Caco-2 (cell line): ENCODE results near the gene ZNF469. TPM values are rescaled to one million over a fixed set of nuclear protein-coding genes. Genes with fewer than 3 reads are reported as not detected.

Source experiments
- Bru-seq: library from RNA; stranded (reverse); fragments of 400-500 nt; gene quantifications from one replicate; lab custom pipeline; 2021; lab: Mats Ljungman, UMichigan
- BruChase-seq, 2 experiments: library from RNA; stranded (reverse); fragments of 400-500 nt; gene quantifications; one replicate each; lab custom pipeline; 2021; lab: Mats Ljungman, UMichigan
- BruUV-seq: library from RNA; stranded (reverse); fragments of 400-500 nt; replicated peaks from 2 replicates; lab custom pipeline; 2021; lab: Mats Ljungman, UMichigan
- CTCF ChIA-PET: fragments of 300-600 bp; sonication (Branson Sonifier 250); formaldehyde crosslinking; loops from one replicate; lab custom pipeline; 2022; ENCODE audit warnings: antibody characterized with exemption; lab: Charles Lee
- POLR2A ChIA-PET: fragments of 300-600 bp; sonication (Branson Sonifier 250); formaldehyde crosslinking; loops from one replicate; lab custom pipeline; 2022; ENCODE audit warnings: antibody characterized with exemption; lab: Charles Lee
- DNase-seq, 2 experiments: peaks; one replicate each; pipeline versions ENCODE4 v3.0.0 to v3.0.0-alpha.2; 2020 to 2022
- H3K27me3 ChIP-seq: replicated peaks from 2 replicates; pipeline ENCODE4 v1.6.0; 2011; ENCODE audit warnings: low read length; ENCODE audit not compliant: control insufficient read depth, insufficient read depth
- H3K36me3 ChIP-seq: 2 replicates; pipeline ENCODE4 v1.5.1; 2011; ENCODE audit warnings: low read length; ENCODE audit not compliant: control insufficient read depth, insufficient read depth
- H3K4me1 ChIP-seq: fragments of 250-450 bp; sonication (Bioruptor Pico); 2 replicates; pipeline ENCODE4 v1.5.1; 2020; ENCODE audit warnings: mild to moderate bottlenecking
- H3K4me3 ChIP-seq: 2 replicates; pipeline ENCODE4 v1.5.1; 2011; ENCODE audit warnings: low read depth, mild to moderate bottlenecking, control low read depth, low read length
- H3K9me3 ChIP-seq: fragments of 250-450 bp; sonication (Bioruptor Pico); 2 replicates; pipeline ENCODE4 v1.5.1; 2020; ENCODE audit warnings: mild to moderate bottlenecking, moderate library complexity
- H3K27ac Mint-ChIP-seq: one replicate; pipeline ENCODE4 v1.8.0; 2022; ENCODE audit warnings: mixed read lengths; ENCODE audit not compliant: unreplicated experiment
- H3K27me3 Mint-ChIP-seq: one replicate; pipeline ENCODE4 v1.8.0; 2022; ENCODE audit warnings: mixed read lengths; ENCODE audit not compliant: insufficient read depth, unreplicated experiment
- H3K36me3 Mint-ChIP-seq: one replicate; pipeline ENCODE4 v1.8.0; 2022; ENCODE audit warnings: mild to moderate bottlenecking, mixed read lengths; ENCODE audit not compliant: insufficient read depth, unreplicated experiment
- H3K4me1 Mint-ChIP-seq: one replicate; pipeline ENCODE4 v1.8.0; 2022; ENCODE audit warnings: low read depth, mixed read lengths; ENCODE audit not compliant: unreplicated experiment
- H3K4me3 Mint-ChIP-seq: one replicate; pipeline ENCODE4 v1.8.0; 2022; ENCODE audit warnings: mild to moderate bottlenecking, moderate library complexity, mixed read lengths; ENCODE audit not compliant: unreplicated experiment
- H3K9me3 Mint-ChIP-seq: one replicate; pipeline ENCODE4 v1.8.0; 2022; ENCODE audit warnings: mixed read lengths; ENCODE audit not compliant: unreplicated experiment
- CTCF ChIP-seq, 2 experiments: fragments of 200-600 bp in 1 of 2; IDR thresholded peaks; 1 replicate in 1 of 2; 2 replicates in 1 of 2; pipeline versions ENCODE4 v1.5.1 to v1.8.0; 2011 to 2022; ENCODE audit warnings: antibody characterized with exemption in 1 of 2, control low read depth in 1 of 2, inconsistent platforms in 1 of 2, low read depth in 1 of 2, low read length in 1 of 2, mild to moderate bottlenecking in 1 of 2, moderate library complexity in 1 of 2; ENCODE audit not compliant: insufficient read depth in 1 of 2, severe bottlenecking in 1 of 2, unreplicated experiment in 1 of 2
- intact Hi-C: fragments of 100-400 bp; cut with micrococcal nuclease; formaldehyde crosslinking; loops from one replicate; pipeline ENCODE4 v1.10.0; 2022; ENCODE audit not compliant: unreplicated experiment
- long read RNA-seq: library from polyadenylated mRNA; stranded (forward); transcript quantifications from one replicate; pipeline ENCODE4 v2.0.0, GENCODE V29; 2022
- total RNA-seq: library from RNA; stranded (reverse); gene quantifications from 2 replicates; pipeline ENCODE4 v1.2.3, GENCODE V29; 2022

Gene ZNF469, protein sequence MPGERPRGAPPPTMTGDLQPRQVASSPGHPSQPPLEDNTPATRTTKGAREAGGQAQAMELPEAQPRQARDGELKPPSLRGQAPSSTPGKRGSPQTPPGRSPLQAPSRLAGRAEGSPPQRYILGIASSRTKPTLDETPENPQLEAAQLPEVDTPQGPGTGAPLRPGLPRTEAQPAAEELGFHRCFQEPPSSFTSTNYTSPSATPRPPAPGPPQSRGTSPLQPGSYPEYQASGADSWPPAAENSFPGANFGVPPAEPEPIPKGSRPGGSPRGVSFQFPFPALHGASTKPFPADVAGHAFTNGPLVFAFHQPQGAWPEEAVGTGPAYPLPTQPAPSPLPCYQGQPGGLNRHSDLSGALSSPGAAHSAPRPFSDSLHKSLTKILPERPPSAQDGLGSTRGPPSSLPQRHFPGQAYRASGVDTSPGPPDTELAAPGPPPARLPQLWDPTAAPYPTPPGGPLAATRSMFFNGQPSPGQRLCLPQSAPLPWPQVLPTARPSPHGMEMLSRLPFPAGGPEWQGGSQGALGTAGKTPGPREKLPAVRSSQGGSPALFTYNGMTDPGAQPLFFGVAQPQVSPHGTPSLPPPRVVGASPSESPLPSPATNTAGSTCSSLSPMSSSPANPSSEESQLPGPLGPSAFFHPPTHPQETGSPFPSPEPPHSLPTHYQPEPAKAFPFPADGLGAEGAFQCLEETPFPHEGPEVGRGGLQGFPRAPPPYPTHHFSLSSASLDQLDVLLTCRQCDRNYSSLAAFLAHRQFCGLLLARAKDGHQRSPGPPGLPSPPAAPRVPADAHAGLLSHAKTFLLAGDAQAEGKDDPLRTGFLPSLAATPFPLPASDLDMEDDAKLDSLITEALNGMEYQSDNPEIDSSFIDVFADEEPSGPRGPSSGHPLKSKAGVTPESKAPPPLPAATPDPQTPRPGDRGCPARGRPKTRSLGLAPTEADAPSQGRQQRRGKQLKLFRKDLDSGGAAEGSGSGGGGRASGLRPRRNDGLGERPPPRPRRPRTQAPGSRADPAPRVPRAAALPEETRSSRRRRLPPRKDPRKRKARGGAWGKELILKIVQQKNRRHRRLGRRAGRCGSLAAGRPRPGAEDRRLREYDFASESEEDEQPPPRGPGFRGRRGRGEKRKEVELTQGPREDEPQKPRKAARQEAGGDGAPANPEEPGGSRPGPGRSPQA (N-terminal part only)
- total RNA-seq, result 0.07 and 0.12 TPM in 2 replicates
- Bru-seq, nascent RNA, result percentile 9 among the genes with signal in this experiment
- BruChase-seq, experiment 1, labeled RNA remaining after a 2-hour chase, result percentile 2 among the genes with signal in this experiment
- percentile 13 among the genes with signal in this experiment for BruChase-seq, experiment 2, labeled RNA remaining after a 6-hour chase
- long read RNA-seq, result 0 reads

- Histone ChIP-seq H3K27me3 (peaks cover 2% of the 10 kb centered on the region; the same call in 1 of the 2 replicates), H3K9me3 (no peaks in the 10 kb centered on the region), H3K36me3 (no peaks in the 10 kb centered on the region), H3K4me3 (peak within 1 kb of the TSS; percentile 16; the same call in 1 of the 2 replicates), H3K4me1 (peaks cover 7% of the 10 kb centered on the region)
- CTCF ChIA-PET, result interaction anchor here (0.8 kb wide), 1 partner anchor 24 kb away, joined by 4 read pairs; no protein-coding TSS in a partner anchor
- no TSS peak for BruUV-seq
- H3K4me3 Mint-ChIP-seq, result peak within 1 kb of the TSS; percentile 66
- intact Hi-C loops, result no loop called here
- no peak within 1 kb of the TSS for H3K27ac Mint-ChIP-seq
- TF ChIP-seq CTCF (IDR thresholded peaks at IDR 0.05; ENCODE audit: insufficient read depth in 1 of 2, low read depth in 1 of 2, low read length in 1 of 2, severe bottlenecking in 1 of 2, unreplicated experiment in 1 of 2), result no peak
- H3K27me3 Mint-ChIP-seq, result peaks cover 7% of the 10 kb centered on the region
- no peaks in the 10 kb centered on the region for H3K36me3 Mint-ChIP-seq
- POLR2A ChIA-PET, result no interaction called here
- H3K9me3 Mint-ChIP-seq, result no peaks in the 10 kb centered on the region
- DNase-seq, result peak in 1 of 2 experiments; percentile 40
- H3K4me1 Mint-ChIP-seq, result no peaks in the 10 kb centered on the region
These were observed at the start of gene ZNF469 for GRCh38 chr16:88382491-88383400. ZNF469 (plus strand) TSS chr16:88382959; CDS start chr16:88427471, 44,512 bp downstream.

DNA sequence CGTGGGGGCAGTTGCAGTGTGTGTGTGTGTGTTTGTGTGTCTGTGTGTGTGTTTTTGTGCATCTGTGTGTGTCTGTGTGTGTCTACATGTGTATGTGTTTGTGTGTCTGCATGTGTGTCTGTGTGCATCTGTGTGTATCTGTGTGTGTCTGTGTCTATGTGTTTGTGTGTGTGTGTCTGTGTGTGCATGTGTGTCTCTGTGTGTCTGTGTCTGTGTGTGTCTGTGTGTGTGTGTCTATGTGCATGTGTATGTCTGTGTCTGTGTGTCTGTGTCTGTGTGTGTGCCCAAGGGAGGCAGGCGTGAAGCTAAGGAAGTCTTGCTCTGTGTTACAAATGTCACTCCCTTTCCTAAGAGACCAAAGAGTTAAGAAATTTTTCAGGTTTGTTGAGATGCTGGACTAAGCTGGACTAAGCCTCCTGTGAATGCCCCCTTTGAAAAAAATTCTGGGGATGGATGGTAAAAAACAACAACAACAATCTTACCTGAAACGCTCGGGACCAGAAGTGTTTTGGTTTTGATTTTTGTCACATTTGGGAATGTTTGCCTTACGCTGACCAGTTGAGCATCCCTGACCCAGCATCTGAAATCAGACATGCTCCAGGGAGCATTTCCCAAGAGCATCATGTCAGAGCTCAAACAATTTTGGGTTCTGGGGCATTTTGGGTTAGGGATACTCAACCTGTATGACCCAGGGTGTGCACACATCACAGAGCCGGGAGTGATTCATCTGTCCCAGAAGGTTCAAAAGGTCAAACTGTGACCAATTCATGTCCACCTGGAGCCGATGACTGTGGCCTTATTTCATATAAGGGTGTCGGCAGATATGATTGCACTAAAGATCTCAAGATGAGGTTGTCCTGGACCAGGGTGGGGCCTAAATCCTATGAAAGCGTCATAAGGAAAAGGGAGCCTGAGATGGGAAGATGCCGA lies 48.6 kb upstream of the ZNF469 start:
- Mint-ChIP-seq H3K4me1 (no peaks in the 10 kb centered on the region), H3K4me3 (no peak overlapping the region), H3K27me3 (no peaks in the 10 kb centered on the region), H3K27ac (peak overlapping the region; percentile 10), H3K36me3 (no peaks in the 10 kb centered on the region), H3K9me3 (peaks cover 28% of the 10 kb centered on the region)
- DNase-seq, result no peak
- no peaks in the 10 kb centered on the region for H3K27me3 ChIP-seq
- peaks cover 3% of the 10 kb centered on the region; the same call in 1 of the 2 replicates for H3K9me3 ChIP-seq
- CTCF ChIA-PET, result no interaction called here
- intact Hi-C loops, result no loop called here
- BruUV-seq, result no TSS peak
- H3K36me3 ChIP-seq, result no peaks in the 10 kb centered on the region
- no peak overlapping the region for H3K4me3 ChIP-seq
- POLR2A ChIA-PET, result no interaction called here
- no peak for TF ChIP-seq CTCF (IDR thresholded peaks at IDR 0.05; ENCODE audit: insufficient read depth in 1 of 2, low read depth in 1 of 2, low read length in 1 of 2, severe bottlenecking in 1 of 2, unreplicated experiment in 1 of 2)
- H3K4me1 ChIP-seq, result no peaks in the 10 kb centered on the region
